NCI-H187 (cell line): ENCODE data around the gene ZNF740.

Experiments
- DNase-seq, 2 experiments: peaks; one replicate each; lab custom pipeline; 2025; lab: John Stamatoyannopoulos, UW

ZNF740 gene

DNA sequence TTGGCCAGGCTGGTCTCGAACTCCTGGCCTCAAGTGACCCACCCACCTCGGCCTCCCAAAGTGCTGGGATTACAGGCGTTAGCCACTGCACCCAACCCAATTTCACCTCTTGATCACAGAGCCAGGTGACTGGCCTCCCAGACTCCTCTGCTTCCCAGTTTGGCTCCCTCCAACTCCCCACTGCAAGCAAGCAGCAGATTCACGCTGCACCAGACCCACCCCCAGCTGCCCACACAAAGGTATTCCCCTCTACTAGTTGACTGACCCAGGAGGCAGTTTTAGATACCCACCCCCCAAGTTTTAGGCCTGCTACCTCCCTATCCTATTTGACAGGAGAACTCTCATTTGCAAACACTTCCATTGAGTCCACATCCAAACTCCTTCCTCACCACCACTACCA is 46.3 kb downstream of the ZNF740 start:
- no peak for DNase-seq

DNA sequence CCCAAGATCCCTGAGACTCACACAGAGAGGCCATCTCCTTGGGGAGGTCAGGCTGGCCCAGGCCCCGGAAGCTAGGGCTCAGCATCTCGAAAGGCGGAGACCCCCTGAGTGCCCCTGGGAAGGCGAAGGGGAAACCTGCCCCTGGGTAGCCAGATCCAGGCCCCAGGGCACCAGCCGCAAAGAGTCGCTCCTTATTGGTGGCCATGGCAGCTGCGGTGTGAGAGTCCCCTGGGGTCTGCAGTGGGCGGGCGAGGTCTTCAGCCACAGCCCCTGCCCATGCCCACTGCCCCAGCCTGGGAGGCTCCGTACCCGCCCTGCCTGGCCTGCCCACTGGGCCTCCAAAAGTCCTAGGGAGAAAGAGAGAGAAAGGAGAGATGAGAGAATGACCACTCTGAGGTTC is 46.8 kb downstream of the ZNF740 start:
- no peak for DNase-seq

DNA sequence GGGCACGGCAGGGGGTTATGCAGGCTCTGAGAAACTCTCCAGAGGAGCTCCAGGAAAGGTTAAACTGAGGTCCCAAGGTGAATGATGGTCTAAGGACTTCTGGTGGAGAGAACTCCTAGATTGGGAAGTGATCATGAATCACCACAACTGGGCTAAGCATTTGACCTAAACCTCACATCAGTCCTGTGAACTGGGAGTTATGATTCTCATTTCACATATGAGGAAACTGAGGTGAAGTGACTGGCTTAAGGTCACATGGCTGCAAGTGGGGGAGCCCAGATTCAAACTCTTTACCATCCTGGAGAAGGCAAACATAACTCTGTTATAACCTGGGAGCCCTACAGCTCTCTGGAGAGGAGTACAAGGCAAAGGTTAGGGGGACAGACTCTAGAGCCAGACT is 47.3 kb downstream of the ZNF740 start:
- DNase-seq: no peak

DNA sequence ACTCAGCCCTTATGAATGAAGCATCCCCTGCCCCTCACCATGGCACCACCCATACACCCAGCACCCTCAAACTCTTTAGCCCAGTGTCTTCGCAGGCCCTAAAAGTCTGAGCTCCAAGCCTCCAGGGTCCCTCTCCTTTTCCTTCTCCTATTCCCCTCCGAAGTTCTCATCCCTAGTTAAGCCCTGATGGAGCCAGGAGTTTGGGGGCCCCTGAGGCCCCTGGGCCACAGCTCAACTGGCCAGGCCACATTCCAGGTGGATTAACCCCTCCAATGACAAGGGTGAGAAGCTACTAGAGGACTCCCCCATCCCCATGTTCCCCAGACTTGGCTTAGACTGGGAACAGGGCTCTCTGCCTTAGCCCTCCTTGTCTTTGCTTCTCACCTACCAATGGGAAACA is 48.9 kb downstream of the ZNF740 start:
- no peak for DNase-seq

DNA sequence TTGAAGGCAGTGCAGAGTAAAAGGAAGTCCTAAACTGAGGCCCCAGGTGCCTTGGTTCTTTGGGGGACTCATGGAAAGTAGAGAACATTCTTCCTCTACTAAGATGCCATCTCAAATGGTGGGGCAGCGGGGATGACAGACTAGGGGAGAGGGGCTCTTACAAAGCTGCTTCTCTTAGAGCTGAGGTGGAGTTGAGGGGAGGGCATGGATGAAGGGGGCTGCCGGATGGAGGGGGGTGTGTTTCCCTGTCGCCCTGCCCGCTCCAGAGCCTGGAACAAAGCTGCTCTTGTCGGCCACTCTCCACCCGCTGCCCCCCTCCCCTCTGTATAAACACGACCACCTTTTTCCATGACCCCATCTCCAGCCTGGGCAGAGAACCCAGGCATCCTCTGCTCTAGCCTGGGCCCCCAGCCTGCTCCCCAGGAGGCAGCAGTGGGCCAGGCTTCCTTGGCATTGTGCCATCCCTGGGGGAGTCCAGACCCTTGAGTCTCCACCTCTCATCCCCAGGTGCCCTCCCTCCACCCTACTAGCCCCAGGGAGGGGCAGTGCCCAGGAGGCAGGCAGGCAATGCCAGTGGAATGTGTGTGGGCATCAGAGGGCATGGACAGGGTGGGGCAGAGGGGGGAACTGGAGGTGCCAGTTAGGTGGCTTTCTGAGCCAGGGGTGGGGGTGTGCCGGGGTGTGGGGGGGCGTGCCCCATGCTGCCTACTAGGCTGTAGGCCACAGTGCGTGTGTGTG is 49.8 kb downstream of the ZNF740 start:
- DNase-seq: no peak

DNA sequence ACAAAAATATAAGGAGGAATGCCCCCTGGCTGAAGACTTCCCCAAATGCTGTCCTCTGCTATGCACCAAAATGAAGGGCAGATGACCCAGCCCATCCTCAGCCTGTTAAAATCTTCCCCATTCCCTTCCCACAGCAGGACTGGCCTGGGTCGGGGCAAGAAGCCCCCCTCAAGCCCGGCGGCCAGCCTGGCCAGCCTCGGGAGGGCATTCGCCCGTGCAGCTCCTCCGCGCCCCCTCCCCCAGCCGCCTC is 51.1 kb downstream of the ZNF740 start:
- no peak for DNase-seq

DNA sequence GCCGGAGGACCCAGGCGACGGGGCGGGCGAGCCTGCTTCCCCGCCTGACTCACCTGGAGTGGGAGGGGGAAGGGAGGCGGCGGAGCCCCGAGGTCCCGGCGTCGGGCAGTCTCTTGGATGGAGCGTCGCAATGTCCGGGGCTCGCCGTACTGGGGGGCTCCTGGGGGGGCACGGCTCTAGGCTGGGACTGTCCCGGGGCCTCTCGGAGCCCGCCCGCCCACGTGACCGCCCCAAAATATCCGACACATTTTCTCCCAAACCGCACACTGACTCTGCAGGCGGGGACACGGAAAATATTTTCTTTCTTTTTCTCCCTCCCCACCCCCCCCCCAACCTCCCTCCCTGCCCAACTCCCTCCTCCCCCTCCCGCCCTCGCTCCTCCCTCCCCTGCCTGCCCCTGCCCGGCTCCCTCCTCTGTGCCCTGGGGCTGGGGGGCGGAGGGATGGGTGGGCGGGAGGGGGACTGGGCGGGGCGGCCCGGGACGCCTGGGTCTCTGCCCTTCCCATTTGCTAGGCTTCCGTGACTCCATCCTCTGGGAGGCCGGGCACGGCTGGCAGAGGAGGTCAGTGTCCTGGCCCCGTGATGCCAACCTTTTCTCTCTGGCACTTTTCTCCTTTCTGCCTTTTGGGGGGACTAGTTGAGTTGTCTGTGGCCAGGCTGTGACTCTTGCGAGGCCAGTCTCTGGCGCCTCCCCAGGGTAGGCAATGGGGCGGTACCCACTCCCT is 51.6 kb downstream of the ZNF740 start, which contains the start of gene RARG:
Gene RARG (minus strand): TSS at position 289 of the 725 bp plus-strand sequence. CDS start 4,664 bp downstream, outside the sequence.
- DNase-seq: no peak

DNA sequence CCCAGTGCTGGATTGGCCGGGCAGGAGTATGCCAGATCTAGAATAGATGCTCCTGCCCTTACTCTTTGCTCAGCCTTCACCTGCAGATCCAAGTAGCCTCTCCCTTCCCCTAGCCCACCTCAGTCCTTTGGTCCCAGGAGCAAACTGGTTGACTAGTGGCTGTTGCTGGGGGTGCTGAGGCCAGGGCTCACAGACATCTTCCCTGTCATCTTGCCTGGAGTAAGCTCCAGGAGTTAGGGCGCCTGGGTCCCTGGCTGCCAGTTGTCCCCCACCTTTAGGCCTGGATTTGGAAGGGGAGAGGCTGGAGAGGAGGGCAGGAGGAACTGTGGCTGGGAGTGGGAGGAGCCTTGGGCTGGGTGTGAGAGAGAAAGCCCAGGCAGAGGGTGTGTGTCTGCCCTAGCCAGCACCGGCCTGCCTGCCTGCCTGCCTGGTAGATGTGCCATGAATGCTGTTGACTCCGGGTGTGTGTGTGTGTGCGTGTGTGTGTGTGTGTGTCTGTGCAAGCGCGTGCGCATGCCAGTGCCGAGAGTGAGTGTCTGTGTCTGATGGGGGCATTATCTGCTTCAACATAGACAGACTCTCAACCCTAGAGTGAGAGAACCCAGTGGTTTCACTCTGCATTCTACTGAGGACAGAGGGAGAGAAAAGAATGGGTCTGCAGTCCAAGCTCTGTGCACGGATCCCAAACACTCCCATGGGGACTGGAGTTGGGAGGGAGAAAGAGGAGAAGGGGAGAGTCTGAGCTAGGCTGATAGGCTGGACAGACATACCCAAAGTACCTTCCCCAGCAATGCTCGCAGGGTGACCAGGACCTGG is 52.3 kb downstream of the ZNF740 start:
- no peak for DNase-seq

DNA sequence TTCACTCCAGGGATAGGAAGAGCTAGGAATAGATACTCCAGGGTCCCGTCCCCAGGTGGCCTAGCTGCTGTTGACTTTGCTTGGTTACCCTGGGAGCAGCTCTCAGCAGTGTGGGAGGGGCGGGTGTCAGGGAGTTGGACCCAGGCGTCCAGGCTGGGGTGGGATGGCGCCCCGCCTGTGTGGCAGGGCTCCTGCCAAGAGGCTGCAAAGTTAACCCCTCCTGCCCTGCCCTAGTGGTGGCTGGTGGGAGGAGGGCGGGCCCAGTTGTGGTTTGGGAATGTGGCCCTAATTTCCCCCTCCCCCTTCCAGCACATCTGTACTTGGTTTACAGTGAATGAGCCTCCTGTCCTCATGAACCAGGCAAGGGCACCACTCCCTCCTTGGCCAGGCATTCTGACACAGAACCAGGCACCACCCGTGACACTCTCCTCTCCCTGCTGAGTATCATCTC is 53.2 kb downstream of the ZNF740 start:
- no peak for DNase-seq

DNA sequence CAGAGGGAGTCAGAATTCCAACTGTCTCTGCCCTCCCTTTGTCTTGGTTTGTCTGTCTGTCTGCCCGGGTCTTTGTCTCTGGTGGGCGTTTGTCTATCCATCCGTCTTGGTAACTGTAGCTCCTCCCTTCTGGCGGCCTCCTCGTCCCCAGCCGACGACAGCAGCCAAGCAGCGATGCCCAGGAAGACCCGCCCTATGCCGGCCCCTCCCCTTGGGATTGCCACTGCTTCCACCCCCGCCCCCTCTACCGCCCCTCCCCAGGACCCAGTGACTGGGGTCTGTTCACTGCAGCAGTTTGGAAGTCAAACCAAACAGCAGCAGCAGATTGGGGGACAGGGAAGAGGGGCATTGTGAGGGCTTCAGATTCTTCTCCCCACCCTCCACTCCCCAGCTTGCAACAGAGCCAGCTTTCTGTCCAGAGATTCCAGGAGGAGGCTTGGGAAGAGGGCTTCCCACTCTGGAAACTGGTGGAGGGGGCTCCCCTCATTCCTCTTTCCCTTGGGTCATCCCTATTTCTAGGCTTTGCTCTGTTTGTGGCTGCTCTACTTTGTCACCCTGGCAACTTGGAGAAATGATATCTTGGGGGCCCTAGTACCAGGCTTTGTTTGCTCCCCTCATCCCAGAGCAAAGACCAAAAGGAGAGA is 53.9 kb downstream of the ZNF740 start:
- no peak for DNase-seq

DNA sequence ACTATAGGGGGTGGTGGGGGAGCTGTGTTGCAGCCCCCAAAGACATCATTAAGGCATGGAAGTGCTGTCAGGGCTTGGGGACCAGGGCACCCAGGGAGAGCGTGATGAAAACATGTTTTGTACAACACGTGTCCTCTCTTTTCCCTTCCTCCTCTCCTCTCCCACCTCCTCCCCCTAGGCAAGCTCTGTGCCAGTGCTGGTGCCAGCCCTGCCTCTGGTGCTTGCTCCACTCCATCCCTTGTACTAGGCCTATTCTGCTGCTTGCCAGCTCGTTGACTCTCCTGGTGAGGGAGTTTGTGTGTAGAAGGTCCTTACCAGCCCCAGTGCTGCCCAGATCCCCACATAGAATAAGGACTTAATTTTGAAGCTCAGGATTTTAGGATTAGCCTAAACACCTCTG is 54.6 kb downstream of the ZNF740 start:
- no peak for DNase-seq

DNA sequence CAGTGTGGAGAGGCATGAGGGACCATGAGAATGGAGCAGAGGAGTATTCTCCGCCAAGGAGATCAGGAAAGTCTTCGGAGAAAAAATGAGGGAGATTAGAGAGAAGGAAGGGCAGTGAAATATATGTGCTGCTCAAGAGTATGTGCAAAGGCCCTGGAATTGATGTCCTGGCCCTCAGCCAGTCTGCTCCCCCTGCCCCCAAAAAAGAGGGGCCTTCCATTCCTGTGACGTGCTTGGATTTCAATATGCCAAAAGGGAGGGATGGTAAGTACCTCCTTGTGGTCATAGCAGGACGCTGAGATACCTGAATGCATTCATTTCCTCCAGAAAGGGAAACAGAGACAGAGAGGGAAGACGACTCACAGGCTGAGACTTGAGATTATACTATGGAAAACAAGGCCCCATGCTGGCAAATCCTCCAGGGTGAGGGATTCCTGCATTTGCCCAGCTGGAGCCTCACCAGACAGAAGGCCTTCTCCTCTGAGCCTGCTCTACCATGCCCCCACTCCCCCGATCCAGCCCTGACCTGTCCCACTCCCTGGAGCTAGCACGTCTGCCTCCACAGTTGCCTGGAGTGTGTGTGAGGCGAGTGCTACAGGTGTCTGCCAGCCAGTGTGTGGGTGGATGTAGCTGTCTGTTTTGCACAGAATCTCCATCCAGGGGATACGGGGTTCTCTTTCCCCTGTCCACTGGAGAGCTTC is 55.4 kb downstream of the ZNF740 start:
- DNase-seq: no peak

DNA sequence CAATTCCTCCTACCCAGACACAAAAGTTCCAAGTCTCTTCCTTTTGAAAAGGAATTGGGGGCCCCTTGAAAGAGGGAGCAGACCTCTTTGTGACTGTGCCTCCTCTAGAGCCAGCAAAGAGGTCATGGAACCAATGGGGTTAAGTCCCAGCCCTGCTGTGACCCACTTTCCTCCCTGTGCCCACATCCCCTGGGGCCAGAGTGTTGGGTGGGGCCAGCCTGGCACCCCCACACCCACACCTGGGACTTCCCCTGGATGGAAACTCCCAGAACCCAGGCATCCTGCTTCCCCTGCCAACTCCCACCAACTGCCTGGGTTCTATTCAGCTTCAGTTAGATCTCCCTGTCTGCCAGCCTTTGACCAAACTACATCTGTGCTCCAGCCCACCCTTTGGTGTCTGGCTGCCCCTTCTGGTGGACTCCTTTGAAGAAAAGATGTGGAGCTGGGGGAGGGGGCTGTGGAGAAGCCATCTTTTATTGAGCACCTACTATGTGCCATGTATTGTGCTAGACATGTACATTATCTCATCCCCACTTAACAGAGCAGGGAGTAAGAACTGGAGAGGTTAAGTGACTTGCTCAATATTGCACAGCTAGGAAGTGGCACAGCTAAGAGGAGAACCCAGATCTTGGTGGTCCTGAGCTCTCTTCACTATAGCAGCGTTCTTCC is 56.1 kb downstream of the ZNF740 start:
- DNase-seq: no peak

DNA sequence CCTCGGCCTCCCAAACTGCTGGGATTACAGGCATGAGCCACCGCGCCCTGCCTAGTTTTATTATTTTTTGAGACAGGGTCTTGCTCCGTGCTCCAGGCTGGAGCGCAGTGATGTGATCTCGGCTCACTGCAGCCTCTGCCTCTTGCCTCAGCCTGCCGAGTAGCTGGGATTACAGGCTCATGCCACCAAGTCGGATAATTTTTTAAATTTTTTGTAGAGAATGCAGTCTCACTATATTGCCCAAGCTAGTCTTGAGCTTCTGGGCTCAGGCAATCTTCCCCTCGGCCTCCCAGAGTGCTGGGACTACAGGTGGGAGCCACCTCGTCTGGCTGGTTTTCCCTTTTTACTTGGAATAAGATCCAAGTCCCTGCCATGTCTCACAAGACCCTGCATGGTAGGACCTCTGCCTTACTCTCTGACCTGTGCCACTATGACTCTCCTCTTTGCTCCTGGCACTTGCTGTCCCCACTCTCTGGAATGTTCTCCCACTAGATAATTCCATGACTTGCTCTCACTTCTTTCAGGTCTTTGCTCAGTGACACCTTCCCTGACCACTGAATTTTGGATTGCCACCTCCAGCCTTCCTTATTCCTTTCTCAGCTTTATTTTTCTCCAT is 59.2 kb downstream of the ZNF740 start:
- DNase-seq: no peak

DNA sequence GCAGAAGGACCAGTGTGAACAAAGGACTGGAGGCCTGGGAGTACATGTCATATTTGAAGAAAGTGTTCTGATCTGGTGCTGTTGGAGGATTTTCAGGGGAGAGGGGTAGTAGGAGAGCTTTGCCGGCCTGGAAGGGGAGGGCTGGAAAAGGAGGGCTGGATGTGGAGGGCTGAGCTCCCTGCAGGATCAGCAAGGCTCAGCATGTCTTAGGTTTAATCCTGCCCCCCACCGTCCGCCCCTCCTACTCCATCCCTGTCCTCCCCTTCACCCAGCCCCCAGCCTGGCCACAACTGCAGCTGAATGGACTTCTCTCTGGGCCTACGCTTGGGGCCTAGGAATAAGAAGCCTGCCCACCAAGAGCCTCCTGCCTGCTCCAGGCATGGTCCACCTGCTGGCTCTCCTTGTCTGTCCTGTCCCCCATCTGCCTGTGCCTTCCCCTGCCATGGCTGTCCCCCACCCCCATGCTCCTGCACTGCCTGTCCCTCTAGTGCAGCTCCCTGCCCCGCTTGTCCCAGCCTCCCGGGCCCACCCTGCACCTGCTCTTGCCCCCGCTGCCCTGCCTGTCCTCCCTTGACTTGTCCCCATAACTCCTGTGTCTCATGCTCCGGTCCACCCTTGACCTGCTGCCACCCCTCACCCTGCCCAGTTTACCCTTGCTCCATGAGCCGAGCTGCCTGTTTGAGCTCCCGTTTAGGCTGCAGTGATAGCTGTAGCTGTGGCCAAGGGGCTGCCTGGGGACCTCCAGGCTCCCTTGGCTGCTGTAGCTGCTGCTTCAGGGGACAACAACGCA is 61.3 kb downstream of the ZNF740 start:
- DNase-seq: no peak

DNA sequence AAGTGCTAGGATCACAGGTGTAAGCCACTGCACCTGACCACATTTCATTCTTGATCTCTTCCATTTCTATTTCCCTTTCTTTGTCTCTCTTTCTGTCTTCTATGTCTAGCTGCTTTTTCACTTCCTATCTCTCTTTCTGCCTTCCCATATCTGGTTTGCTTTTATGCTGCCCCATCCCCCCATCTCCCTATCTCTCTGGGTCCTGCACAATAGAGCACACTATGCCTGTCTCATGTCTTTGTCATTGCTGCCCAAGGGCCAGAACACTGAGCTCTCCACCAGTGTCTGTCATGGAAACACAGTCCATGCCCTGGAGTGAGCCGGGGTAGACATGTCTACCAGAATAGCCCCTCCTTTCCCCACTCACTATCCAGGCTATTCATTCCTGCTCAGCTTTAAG is 63.8 kb downstream of the ZNF740 start:
- no peak for DNase-seq
